ENCODE results near the gene VPS13D. TPM values are rescaled to one million over a fixed set of nuclear protein-coding genes. Genes with fewer than 3 reads are reported as not detected.

VPS13D gene
- total RNA-seq, 1 donor from 2014 or later = 77.8 TPM

DNA sequence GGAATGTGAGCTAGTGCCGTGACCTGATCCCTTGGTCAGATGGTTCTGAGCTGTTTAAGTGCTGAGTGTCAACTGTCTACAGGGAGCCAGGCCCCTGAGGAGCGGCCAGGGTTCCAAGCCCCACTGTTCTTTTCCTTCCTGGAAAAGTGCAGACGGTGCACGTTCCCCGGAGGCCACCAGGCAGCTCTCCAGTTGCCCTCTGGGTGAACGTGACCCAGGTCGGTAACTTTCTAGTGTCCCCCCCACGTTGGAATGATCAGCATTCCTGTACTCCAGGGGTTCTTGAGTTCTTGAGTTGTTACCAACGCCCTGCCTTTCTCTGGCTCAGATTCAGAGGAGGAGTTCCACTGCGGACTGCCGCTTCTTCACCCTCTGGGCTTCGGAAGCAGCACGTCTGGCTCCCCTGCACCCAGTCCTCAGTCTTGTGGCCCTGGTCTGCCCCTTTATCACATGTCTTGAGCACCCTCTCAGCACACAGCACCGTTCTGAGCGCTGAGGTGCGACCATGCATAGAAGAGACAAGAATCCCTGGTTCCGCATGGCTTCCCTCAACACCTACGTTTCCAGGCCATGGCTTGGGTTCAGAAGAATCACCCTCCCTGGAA is 256.7 kb downstream of the VPS13D start:
- no peaks in the 10 kb centered on the region for H3K9me3 Mint-ChIP-seq
- H3K4me3 Mint-ChIP-seq = no peak overlapping the region
- H3K4me1 Mint-ChIP-seq = peaks cover 73% of the 10 kb centered on the region
- peaks cover 29% of the 10 kb centered on the region for H3K36me3 Mint-ChIP-seq
- peak overlapping the region; percentile 98 for H3K27ac Mint-ChIP-seq
- TF ChIP-seq CTCF (IDR thresholded peaks at IDR 0.05; ENCODE audit: unreplicated experiment) = no peak
- DNase-seq (ENCODE audit: low spot score in 2 of 2, unreplicated experiment in 2 of 2) = no peak
- H3K27me3 Mint-ChIP-seq (ENCODE audit: low read depth) = no peaks in the 10 kb centered on the region

- Mint-ChIP-seq H3K9me3 (no peaks in the 10 kb centered on the region), H3K27ac (peak overlapping the region; percentile 98), H3K27me3 (ENCODE audit: low read depth) (no peaks in the 10 kb centered on the region), H3K36me3 (peaks cover 38% of the 10 kb centered on the region), H3K4me3 (no peak overlapping the region), H3K4me1 (peaks cover 72% of the 10 kb centered on the region)
- TF ChIP-seq CTCF (IDR thresholded peaks at IDR 0.05; ENCODE audit: unreplicated experiment) = no peak
- no peak for DNase-seq (ENCODE audit: low spot score in 2 of 2, unreplicated experiment in 2 of 2)
These were observed 257.7 kb downstream of the VPS13D start for GRCh38 chr1:12487520-12487919.

DNA sequence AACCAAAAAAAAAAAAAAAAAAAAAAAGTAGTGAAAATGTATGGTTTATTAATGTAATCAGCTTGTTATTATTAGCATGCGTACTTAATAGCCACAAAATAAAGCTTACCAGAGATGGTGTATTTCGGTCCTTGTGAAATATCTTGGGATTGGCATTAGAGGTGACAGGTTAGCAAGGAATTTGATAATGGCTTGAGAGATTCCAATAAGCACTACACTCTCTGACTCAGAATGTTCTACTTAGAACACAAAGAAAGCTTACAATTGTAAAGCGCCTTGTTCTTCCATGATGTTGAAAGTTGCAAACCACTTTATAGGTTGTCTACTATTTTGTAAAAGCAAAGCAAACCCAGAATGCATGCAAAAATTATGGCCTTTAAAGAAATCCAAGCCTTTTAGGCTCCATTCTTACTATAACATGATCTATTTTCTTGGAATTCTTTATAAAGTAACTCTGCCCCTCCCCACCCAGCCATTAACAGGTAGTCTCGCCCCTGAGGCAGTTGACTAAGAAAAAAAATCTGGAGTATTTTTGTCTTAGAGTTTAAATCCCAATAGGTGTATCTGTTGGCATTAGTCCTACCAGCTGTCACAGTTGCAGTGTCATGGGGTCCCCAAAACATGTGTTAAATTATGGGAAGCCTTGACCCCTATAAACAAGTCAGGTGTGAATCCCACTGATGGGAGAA is 259.0 kb downstream of the VPS13D start:
- H3K4me1 Mint-ChIP-seq = peaks cover 73% of the 10 kb centered on the region
- H3K27ac Mint-ChIP-seq = peak overlapping the region; percentile 98
- no peaks in the 10 kb centered on the region for H3K9me3 Mint-ChIP-seq
- peaks cover 38% of the 10 kb centered on the region for H3K36me3 Mint-ChIP-seq
- no peak for TF ChIP-seq CTCF (IDR thresholded peaks at IDR 0.05; ENCODE audit: unreplicated experiment)
- H3K4me3 Mint-ChIP-seq = no peak overlapping the region
- H3K27me3 Mint-ChIP-seq (ENCODE audit: low read depth) = no peaks in the 10 kb centered on the region
- no peak for DNase-seq (ENCODE audit: low spot score in 2 of 2, unreplicated experiment in 2 of 2)

DNA sequence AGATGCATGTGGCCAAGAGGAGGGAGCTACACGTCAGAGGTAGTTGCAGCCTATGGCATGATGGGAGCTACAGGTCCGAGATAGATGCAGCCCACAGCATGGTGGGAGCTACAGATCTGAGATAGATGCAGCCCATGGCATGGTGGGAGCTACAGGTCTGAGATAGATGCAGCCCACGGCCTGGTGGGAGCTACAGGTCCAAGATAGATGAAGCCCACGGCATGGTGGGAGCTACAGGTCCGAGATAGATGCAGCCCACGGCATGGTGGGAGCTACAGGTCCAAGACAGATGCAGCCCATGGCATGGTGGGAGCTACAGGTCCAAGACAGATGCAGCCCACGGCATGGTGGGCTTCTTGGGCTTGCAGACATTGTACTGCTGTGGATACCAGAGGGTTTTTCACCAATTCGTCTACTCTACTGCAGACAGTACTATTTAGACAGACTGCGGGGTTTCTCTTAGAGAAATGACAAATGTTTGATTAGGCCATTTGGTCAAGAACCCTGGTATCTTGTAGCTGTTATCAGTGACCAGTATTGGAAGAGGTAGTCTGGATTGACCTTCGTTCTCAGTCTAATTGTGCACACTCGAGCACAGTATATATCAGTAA is 260.8 kb downstream of the VPS13D start:
- peaks cover 71% of the 10 kb centered on the region for H3K4me1 Mint-ChIP-seq
- peaks cover 34% of the 10 kb centered on the region for H3K36me3 Mint-ChIP-seq
- no peak for DNase-seq (ENCODE audit: low spot score in 2 of 2, unreplicated experiment in 2 of 2)
- H3K9me3 Mint-ChIP-seq = no peaks in the 10 kb centered on the region
- no peak overlapping the region for H3K4me3 Mint-ChIP-seq
- peak overlapping the region; percentile 98 for H3K27ac Mint-ChIP-seq
- H3K27me3 Mint-ChIP-seq (ENCODE audit: low read depth) = no peaks in the 10 kb centered on the region
- TF ChIP-seq CTCF (IDR thresholded peaks at IDR 0.05; ENCODE audit: unreplicated experiment) = no peak

- no peak for DNase-seq (ENCODE audit: low spot score in 2 of 2, unreplicated experiment in 2 of 2)
- Mint-ChIP-seq H3K4me1 (peaks cover 71% of the 10 kb centered on the region), H3K4me3 (no peak overlapping the region), H3K36me3 (peaks cover 30% of the 10 kb centered on the region), H3K27me3 (ENCODE audit: low read depth) (no peaks in the 10 kb centered on the region), H3K27ac (peak overlapping the region; percentile 88), H3K9me3 (no peaks in the 10 kb centered on the region)
- TF ChIP-seq CTCF (IDR thresholded peaks at IDR 0.05; ENCODE audit: unreplicated experiment) = no peak
These were observed 261.8 kb downstream of the VPS13D start for GRCh38 chr1:12491656-12492055.

Data from mesothelial cell of epicardium (in vitro differentiated cells).